A673 (cell line): Measurements from ENCODE around the gene FHL1. TPM values are rescaled to one million over a fixed set of nuclear protein-coding genes. Genes with fewer than 3 reads are reported as not detected.

Experiments used
- BruUV-seq: library from RNA; stranded (reverse); fragments of 400-500 nt; replicated peaks from 2 replicates; lab custom pipeline; 2021; lab: Mats Ljungman, UMichigan
- CTCF ChIA-PET: fragments of 300-600 bp; sonication (Branson Sonifier 250); formaldehyde crosslinking; loops from one replicate; lab custom pipeline; 2022; ENCODE audit warnings: antibody characterized with exemption; lab: Charles Lee
- POLR2A ChIA-PET: fragments of 300-600 bp; sonication (Branson Sonifier 250); formaldehyde crosslinking; loops from one replicate; lab custom pipeline; 2022; ENCODE audit warnings: antibody characterized with exemption; ENCODE audit not compliant: low non-redundant PET; lab: Charles Lee
- DNase-seq: peaks from one replicate; pipeline ENCODE4 v3.0.0-alpha.2; 2015; ENCODE audit warnings: low spot score
- H3K27ac ChIP-seq: fragments of 200-600 bp; sonication (generic); 2 replicates; pipeline ENCODE4 v1.5.1; 2016; ENCODE audit warnings: mixed run types, low read depth, mild to moderate bottlenecking, mixed read lengths, antibody characterized with exemption, low read length; ENCODE audit not compliant: poor library complexity, severe bottlenecking
- H3K27me3 ChIP-seq: fragments of 200-600 bp; sonication (generic); replicated peaks from 2 replicates; pipeline ENCODE4 v1.6.1; 2017; ENCODE audit warnings: mixed run types, low read depth, mild to moderate bottlenecking, mixed read lengths, antibody characterized with exemption, low read length; ENCODE audit not compliant: insufficient read depth, poor library complexity
- H3K36me3 ChIP-seq: fragments of 200-600 bp; sonication (generic); 2 replicates; pipeline ENCODE4 v1.6.1; 2016; ENCODE audit warnings: mixed run types, mild to moderate bottlenecking, mixed read lengths, antibody characterized with exemption, low read length; ENCODE audit not compliant: insufficient read depth, poor library complexity, severe bottlenecking
- H3K4me1 ChIP-seq: fragments of 200-600 bp; sonication (generic); 2 replicates; pipeline ENCODE4 v1.6.1; 2017; ENCODE audit warnings: mixed run types, mild to moderate bottlenecking, mixed read lengths, antibody characterized with exemption, low read length; ENCODE audit not compliant: insufficient read depth, poor library complexity, severe bottlenecking
- H3K4me3 ChIP-seq: fragments of 200-600 bp; sonication (generic); 2 replicates; pipeline ENCODE4 v1.5.1; 2016; ENCODE audit warnings: low read depth, mixed run types, mild to moderate bottlenecking, mixed read lengths, low read length; ENCODE audit not compliant: poor library complexity, severe bottlenecking
- H3K9me3 ChIP-seq: fragments of 200-600 bp; sonication (generic); 2 replicates; pipeline ENCODE4 v1.6.1; 2016; ENCODE audit warnings: mixed run types, low read depth, mild to moderate bottlenecking, mixed read lengths, antibody characterized with exemption, low read length; ENCODE audit not compliant: poor library complexity, severe bottlenecking
- EZH2 ChIP-seq: fragments of 200-600 bp; sonication (generic); IDR thresholded peaks from 2 replicates; pipeline ENCODE4 v1.6.1; 2017; ENCODE audit warnings: borderline replicate concordance, low read depth, mild to moderate bottlenecking, mixed read lengths, antibody characterized with exemption, low read length; ENCODE audit not compliant: poor library complexity, severe bottlenecking
- intact Hi-C: fragments of 100-400 bp; cut with micrococcal nuclease; formaldehyde crosslinking; loops from one replicate; pipeline ENCODE4 v1.10.0; 2022; ENCODE audit not compliant: unreplicated experiment
- total RNA-seq: library from RNA; stranded (reverse); gene quantifications from 2 replicates; pipeline ENCODE4 v1.2.3, GENCODE V29; 2021
- TF ChIP-seq, protein P1 (sequence below): fragments of 300-800, 200-600 bp; sonication (generic); conservative IDR thresholded peaks from 2 replicates; pipeline ENCODE4 v1.5.1; 2017; ENCODE audit warnings: low read depth, mild to moderate bottlenecking, antibody characterized with exemption, low read length, moderate library complexity, mixed read lengths

The FHL1 gene
- total RNA-seq, 1 experiment from 2014 or later: 14.9 TPM

DNA sequence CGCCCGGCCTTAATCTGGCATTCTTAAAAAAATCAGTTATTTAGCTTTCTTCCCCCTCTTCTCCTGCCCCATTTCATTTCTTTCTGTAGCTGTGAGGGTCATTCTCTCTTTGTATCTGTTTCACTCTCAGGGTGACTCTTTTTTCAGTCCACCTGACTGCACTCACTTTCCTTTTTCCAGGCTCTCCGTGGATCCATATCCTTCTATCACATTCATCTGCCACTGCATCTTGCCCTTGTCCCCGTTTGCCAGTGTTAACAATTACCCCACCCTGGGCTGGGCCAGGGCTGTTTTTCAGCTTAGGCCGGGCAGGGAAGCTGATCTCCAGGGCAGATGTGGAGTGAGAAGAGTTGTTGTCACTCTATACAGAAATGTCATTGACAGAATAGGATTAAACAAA is 7.7 kb downstream of the FHL1 start:
- POLR2A ChIA-PET: no interaction called here
- CTCF ChIA-PET: no interaction called here
- H3K9me3 ChIP-seq: no peaks in the 10 kb centered on the region
- H3K4me1 ChIP-seq: no peaks in the 10 kb centered on the region
- TF ChIP-seq, protein P1, sequence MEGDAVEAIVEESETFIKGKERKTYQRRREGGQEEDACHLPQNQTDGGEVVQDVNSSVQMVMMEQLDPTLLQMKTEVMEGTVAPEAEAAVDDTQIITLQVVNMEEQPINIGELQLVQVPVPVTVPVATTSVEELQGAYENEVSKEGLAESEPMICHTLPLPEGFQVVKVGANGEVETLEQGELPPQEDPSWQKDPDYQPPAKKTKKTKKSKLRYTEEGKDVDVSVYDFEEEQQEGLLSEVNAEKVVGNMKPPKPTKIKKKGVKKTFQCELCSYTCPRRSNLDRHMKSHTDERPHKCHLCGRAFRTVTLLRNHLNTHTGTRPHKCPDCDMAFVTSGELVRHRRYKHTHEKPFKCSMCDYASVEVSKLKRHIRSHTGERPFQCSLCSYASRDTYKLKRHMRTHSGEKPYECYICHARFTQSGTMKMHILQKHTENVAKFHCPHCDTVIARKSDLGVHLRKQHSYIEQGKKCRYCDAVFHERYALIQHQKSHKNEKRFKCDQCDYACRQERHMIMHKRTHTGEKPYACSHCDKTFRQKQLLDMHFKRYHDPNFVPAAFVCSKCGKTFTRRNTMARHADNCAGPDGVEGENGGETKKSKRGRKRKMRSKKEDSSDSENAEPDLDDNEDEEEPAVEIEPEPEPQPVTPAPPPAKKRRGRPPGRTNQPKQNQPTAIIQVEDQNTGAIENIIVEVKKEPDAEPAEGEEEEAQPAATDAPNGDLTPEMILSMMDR: no peak
- no peak for TF ChIP-seq EZH2
- no peaks in the 10 kb centered on the region for H3K36me3 ChIP-seq
- no peak overlapping the region for H3K27ac ChIP-seq
- H3K27me3 ChIP-seq: no peaks in the 10 kb centered on the region
- DNase-seq: no peak
- intact Hi-C loops: no loop called here
- H3K4me3 ChIP-seq: no peak overlapping the region
- no TSS peak for BruUV-seq

DNA sequence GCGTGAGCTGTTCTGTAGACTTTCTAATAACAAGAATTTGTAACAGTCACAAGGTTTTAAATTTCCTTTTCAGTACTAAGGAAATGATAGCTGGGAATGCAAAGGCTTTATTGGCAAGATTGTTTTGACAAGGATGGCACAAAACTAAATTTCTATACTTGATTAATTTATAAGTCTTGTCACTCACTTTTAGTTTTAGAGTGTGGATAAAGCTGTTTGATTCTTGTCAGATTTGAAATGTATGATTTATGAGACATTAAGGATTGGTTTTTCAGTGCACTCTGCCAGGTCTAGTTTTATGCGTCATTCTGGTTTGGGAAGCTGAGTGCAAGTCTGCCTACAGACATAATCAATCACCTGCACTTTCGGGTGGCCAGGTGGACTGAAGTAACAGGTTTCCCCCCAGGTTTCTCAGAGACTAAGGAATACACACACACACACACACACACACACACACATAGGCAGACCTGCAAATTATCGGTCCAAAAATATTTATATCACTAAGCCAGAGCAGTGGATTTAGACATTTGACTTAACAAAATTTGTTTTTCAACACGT is 9.3 kb downstream of the FHL1 start:
- intact Hi-C loops: no loop called here
- no TSS peak for BruUV-seq
- Histone ChIP-seq H3K27ac (no peak overlapping the region), H3K27me3 (no peaks in the 10 kb centered on the region), H3K4me1 (no peaks in the 10 kb centered on the region), H3K4me3 (no peak overlapping the region), H3K36me3 (no peaks in the 10 kb centered on the region), H3K9me3 (no peaks in the 10 kb centered on the region)
- TF ChIP-seq EZH2: no peak
- TF ChIP-seq, protein P1: no peak
- ChIA-PET CTCF (no interaction called here), POLR2A (no interaction called here)
- DNase-seq: no peak

DNA sequence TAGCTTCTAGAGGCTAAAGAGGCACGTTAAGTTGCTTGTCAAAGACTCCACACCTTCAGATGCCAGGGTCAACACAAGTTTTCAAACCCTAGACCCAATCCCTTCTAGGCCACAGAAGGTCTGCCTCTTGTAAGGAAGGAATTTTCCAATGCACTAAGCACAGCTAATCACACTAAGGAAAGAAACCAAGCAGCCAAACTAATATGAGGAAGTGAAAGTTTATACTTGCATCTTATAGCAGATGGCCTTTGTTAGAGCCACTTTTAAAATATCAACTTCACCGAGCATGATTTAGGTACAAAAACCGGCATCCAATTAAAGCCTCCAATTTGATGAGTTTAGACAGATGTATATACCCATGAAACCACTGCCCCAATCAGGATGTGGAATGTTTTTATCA is 9.9 kb downstream of the FHL1 start:
- BruUV-seq: no TSS peak
- Histone ChIP-seq H3K9me3 (no peaks in the 10 kb centered on the region), H3K36me3 (no peaks in the 10 kb centered on the region), H3K27ac (no peak overlapping the region), H3K4me1 (no peaks in the 10 kb centered on the region), H3K27me3 (no peaks in the 10 kb centered on the region), H3K4me3 (no peak overlapping the region)
- intact Hi-C loops: no loop called here
- DNase-seq: no peak
- TF ChIP-seq, protein P1: no peak
- TF ChIP-seq EZH2: no peak
- POLR2A ChIA-PET: no interaction called here
- CTCF ChIA-PET: no interaction called here
